ENCODE results near the gene SAXO1.

SAXO1 gene

DNA sequence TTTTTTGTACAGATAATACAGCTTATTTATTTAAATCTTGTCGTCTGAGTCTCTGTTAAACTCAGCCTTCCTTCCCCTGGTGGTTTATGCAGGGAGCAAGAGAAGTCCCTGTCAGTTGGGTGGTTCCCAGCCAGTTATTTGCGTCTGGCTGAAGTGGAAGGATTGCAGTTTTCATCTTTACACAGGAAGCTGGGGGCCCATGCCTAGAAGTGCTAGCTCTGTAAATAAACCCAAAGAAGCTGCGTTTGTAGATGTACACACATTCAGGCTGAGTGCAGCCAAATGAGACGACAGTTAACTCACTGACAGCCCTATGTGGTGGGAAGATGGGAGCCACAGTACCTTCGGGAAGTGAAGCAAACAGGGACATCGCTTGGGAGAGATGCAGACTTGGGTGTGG lies 122.1 kb downstream of the SAXO1 start:
- DNase-seq (ENCODE audit: low read depth) = no peak

DNA sequence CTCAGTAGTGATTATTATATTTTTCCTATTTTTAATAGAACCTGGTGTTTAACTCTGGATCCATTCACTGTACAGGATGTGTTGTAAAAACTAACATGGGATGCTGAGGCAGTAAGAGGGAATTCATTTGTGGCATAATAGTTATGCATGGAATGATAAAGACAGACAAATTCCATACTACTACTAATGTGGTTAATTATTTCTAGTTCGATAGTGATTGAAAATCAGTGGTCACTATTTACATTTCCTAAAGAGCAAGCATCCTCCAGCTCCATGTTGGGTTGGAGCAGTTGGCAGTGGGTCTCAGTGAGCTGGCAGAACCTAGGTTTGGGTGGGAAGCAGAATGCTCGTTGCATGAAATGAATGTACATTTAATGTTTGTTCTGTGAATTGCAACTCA lies 122.6 kb downstream of the SAXO1 start:
- no peak for DNase-seq (ENCODE audit: low read depth)

DNA sequence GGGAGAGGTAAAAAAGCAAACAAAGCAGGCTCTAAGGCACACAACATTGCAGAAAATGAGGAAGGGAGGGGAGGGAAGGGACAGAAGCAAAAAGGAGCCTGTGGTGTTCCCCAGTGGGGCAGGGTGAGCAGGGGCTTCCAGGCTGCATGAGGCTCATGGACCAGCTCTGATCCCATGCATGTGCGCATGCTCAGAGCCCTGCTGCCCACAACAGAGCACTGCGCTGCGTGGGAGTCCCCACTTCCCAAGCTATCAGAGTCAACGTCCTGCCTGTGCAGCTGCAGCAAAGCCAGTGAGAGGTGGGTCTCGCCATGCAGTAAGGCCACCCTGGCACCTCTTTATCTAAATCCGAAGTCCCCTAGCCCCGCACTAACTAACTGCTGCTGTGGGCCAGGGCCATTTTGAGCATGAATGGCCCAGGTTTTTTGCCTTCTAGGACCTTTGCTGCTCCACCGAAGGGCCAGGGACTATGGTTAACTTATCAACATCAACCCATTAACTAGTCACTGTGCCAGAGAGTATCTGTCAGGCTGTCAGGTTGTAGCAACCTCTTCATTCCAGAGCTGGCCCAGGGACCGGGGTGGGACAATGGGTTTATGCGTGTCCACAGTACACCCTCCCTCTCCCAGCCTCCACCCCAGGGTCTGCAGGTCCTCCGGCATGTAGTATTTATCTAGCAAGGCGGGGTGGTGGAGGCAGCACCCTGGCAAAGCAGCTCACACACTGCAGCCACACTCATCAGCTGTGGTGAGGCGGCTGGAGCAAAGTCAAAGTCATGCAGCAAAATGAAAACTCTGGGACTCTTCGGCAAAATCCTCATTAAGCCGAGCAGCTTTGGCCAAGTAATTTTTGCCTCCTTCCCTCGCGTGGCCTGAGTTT lies 123.6 kb downstream of the SAXO1 start:
- DNase-seq (ENCODE audit: low read depth) = no peak

DNA sequence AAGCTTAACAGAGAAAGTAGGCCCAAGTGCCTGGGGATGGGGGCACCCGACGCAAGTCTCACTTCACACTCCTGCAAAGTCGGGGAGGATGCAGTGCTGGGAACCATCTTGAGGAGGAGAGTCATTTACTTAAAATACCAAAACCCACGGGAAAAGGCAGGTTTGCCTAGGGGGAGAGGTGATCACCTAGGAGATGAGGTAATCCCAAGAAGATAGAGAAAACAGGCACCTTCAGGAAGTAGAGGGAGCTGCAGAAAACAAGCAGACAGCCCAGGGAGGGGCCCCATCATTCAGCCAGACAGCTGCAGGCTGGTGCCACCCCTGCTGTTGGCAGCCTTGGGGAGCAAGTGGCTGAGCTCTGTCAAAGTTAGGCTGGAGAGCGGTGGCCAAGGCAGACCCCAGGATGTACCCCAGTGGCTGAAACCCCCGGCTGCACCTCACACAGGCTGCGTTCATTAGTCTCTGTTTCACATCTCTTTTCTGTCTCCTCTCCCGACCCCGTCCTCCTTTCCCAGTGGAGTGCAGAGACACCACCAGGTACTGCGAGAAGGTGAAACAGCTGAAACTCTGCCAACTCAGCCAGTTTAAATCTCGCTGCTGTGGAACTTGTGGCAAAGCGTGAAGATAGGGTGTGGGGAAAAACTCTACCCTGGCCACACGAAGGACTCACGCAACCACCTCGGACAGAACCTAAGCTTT lies 124.9 kb downstream of the SAXO1 start:
- DNase-seq (ENCODE audit: low read depth) = no peak

DNA sequence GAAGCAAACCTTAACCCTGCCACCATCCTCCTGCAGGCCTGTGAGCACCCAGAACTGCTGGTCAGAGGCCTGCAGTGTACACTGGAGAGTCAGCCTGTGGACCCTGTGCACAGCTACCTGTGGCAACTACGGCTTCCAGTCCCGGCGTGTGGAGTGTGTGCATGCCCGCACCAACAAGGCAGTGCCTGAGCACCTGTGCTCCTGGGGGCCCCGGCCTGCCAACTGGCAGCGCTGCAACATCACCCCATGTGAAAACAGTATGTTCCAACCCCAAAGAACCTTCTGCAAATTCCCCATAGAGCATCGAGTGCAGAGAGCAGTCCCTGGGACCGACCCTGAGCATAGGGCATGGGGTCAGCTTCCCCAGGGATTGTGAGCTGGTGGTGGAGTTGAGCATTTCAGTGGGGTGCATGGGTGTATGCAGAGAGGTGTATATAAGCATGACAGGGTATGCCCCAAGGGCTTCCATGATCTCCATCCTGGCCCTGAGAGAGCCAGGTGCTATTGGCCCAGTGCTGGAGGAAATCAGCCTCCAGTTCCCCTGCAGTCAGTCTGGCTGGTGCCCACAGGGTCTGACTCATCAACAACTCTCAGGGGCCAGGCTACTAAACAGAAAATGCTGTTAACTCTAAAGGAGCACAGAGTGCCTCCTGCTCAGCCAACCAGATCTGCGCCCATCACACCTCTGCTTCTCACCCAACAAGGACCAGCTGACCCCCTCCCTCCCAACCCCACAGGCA lies 126.2 kb downstream of the SAXO1 start:
- peak; percentile 31 for DNase-seq (ENCODE audit: low read depth)

DNA sequence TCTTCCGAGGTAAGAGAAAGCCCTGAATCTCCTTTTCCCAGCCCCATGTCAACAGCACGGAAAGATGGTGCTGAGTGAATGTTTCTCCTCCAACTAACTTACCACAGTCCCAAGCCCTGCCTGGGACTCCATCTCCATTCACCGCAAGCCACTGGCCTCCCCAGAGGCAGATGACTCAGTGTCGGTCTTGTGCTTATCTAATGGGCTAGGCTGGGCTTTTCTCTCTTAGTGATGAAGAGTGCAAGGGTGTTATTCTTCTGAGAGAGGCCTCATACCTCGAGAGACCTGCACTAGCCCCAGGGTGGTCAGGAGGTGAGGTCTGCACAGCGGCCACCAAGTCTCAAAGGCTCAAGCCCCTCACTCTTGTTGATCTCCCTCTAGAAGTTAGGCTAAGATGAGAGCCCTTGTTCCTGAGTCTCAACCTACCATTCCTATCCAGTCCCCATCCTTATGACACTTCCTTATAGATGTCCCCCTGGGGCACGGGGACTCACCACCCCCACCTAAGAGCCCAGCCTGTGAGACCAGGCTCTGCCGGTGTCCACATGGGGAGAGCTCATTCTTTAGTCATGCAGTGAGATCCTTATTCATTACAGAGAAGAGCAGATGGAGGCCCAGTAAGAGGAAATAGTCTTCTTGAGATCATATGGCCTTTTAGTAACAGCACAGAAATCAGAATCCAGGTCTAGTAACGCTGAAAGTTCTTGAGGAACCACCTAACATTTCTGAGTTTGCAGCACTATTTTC lies 127.0 kb downstream of the SAXO1 start:
- no peak for DNase-seq (ENCODE audit: low read depth)

DNA sequence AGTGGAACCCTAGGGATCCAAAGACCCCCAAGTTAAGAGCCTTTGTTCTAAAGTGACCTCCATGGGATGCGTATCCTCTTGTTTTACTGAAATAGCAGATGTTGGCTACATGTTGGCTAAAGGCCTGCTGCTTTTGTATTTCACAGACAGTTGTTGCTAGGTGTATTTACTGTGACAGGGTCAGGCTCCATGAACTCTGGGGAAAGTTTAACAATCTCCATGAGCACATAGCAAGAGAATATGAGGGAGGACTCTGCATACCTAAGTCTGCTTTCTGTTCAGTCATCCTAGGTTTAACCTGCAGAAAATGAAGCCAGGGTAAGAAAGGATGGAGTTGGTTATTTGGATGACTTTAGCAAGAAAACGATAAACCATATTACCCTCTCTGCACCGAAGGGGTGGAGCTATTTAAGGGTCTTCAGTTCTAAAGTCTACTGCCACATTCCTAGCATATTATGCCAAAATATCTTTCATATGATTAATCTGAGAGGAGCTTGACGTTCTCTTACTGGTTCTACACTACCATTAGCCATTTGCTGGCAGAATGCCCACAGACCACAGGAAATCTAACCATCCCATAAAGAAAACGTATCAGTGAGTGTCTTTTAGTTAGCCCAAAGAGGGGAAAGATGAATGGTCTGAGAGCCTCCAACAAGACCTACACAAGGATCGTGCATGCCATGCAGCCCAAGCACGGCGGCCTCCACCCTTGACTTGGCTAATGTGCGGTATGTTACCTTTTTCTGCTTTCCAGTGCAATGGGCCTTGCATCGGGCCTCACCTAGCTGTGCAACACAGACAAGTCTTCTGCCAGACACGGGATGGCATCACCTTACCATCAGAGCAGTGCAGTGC lies 127.8 kb downstream of the SAXO1 start:
- peak; percentile 80 for DNase-seq (ENCODE audit: low read depth)

DNA sequence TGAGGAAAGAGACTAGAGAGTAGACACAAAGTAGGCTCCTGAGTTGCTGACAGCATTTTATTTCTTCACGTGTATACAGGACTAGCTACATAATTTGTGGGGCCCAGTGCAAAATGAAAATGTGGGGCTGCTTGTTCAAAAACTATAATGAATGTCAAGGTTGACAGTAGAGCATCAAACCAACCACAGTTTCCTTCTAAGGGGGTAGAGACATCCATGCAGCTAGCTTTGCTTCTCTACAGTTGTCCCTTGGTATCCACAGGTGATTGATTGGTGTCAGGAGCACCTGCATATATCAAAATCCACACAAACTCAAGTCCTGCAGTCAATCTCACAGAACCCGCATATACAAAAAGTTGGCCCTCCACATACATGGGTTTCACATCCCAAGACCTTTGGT lies 129.6 kb downstream of the SAXO1 start:
- no peak for DNase-seq (ENCODE audit: low read depth)

DNA sequence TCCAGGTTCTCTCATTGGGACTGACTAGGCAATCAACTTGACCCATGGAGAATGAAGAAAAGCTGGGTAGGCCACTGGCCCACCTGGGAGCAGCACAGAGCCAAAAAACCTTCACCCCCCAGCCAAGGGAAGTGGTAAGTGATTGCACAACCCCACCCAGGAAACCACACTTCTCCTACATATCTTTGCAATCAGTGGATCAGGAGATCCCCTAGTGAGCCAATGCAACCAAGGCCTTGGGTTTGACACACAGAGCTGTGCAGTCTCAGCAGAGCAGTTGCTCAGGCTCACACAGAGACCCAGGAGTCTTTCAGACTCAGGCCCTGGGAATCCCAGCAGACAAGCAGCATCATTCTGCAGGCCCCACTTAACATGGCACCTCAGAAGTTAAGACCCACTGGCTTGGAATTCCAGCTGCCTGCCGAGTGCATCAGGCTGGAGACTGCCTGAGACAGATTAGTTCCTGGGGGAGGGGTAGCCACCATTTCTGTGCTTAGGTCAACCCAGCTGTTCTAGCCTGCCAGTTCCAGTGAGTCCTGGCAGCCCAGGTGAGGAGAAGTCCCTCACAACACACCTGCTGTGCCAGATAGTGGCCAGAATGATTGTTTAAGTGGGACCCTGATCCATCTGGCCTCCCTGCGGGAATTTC lies 136.4 kb downstream of the SAXO1 start:
- no peak for DNase-seq (ENCODE audit: low read depth)

DNA sequence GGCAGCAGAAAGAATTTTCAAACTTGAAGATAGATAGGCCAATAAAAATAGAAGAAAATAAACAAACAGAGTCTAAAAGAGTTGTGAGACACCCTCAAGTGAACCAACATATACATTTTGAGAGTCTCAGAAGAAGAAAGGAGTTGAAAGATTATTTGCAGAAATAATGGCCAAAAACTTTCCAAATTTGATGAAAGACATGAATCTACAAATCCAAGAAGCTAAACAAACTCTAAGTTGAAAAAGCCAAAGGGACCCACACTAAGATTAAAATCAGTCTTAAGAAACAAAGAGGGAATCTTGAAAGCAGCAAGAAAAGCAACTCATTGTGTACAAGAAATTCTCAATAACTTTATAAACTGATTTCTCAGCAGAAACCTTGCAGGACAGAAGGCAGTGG lies 137.0 kb downstream of the SAXO1 start:
- no peak for DNase-seq (ENCODE audit: low read depth)

DNA sequence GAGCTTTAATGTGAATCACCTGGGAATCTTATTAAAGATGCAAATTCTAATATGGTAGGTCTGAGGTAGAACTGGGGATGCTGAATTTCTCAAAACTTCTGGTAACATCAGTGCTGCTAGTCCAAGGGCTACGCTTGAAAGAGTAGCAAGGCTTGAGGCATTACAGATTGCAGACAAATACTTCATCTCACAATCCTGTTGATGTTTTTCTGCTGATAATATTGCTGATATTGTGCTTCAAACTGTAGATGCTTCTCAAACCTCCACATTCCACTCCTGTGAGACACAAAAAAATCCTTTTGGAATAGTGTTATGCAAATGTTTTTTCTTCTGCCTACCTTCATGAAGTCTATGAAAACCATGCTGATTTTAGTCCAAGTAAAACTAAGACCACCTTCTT lies 139.5 kb downstream of the SAXO1 start:
- no peak for DNase-seq (ENCODE audit: low read depth)

DNA sequence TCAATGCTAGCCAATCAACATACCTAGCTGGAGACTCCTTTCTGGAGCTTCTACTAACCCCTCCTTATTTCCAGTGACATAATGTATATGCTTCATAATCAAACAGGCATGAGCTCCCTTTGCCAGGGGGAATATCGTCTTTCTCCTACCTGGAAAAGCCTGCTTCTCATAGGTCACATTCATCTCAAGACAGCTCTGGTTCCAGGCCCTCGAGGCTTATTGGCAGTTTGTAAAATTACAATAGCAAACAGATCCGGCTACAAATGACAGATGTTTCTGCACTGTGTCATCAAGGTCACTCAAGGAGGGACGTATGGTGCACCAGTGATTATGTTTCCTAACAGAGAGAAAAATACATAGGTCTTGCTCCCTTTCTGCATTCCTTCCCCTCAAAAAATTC lies 140.0 kb downstream of the SAXO1 start:
- no peak for DNase-seq (ENCODE audit: low read depth)

DNA sequence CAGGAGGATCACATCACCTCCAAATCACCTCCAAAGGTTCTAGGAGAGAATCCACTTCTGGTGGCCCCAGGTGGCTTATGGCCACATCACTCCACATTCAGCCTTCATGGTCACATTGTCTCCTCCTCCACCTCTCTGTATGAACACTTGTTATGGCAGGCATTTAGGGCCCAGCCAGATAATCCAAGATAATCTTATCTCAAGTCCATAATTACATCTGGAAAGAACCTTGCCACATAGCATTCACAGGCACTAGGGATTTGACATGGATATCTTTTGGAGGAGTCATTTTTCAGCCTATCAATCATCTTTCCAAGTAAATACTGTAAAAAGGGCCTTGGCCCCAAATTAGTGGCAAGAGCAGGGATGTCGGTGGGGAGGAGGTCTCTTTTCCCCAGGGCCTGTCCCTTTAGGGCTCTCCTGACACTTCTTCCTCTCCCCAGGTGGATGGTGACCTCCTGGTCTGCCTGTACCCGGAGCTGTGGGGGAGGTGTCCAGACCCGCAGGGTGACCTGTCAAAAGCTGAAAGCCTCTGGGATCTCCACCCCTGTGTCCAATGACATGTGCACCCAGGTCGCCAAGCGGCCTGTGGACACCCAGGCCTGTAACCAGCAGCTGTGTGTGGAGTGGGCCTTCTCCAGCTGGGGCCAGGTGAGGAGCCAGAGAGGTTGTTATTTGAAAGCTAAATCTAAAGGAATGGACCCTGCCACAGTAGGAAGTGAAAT lies 140.9 kb downstream of the SAXO1 start:
- DNase-seq (ENCODE audit: low read depth) = no peak

DNA sequence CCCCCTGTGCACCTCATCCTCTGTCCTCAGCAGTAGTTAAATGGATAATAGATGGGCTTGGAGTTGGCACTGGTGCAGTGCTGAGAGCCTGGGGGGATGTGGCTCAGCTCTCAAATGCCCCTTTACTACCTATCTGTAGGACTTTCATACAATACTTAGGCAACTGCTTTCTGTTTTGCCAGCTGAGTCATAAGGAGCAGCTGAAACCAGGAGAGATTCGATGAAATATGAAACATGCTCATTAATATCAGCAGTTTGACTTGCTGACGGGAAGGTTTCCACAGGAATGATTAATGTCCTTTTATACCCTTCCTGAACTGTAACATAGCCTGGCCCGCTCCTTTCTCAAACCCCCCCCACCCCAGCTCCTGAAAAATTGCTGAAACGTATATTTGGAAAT lies 142.6 kb downstream of the SAXO1 start:
- no peak for DNase-seq (ENCODE audit: low read depth)

DNA sequence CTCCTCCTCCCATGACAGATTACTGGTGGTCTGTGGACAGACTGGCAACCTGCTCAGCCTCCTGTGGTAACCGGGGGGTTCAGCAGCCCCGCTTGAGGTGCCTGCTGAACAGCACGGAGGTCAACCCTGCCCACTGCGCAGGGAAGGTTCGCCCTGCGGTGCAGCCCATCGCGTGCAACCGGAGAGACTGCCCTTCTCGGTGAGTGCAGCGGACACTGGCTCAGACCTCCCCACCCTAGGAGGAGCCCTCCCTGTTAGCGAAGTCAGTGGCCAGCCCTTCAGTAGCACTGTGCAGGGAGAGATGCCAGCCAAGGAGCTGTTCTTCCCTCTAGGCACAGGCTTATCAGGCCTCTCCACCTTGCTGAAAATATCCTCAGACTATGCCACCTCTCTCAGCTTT lies 143.5 kb downstream of the SAXO1 start:
- DNase-seq (ENCODE audit: low read depth) = no peak

DNA sequence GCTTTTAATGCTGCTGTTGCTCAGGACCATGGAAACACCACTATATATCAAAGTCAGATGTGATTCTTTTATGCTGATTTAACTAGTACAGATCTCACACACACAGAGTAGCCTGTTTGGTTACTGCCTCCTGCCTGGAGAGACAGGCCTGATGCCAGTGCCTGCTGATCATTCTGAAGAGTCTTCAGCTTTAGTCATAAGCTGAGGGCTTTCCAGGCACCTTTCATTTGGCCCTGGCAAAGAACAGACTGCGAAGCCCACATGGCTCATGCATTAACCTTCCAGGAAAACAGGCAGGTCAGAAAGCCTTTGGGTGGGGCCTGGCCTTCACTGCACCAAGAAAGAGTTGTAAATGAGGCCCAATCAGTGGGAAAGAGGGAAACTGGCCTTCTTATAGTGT lies 144.7 kb downstream of the SAXO1 start:
- no peak for DNase-seq (ENCODE audit: low read depth)

DNA sequence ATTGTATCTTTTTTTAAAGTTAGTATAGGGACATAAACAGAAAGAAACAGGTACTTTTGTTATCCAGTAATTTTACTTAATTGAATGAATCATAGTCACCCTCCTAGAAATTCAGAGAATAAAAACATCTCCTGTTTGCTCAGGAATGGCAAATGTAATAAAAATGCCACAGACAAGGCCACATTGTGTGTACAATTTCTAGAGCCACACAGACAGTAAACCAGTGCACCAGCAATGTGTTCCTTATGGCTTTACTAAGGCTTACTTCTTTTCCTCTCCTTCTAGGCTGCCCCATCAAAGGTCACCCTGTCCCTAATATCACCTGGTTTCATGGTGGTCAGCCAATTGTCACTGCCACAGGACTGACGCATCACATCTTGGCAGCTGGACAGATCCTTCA lies 145.5 kb downstream of the SAXO1 start:
- no peak for DNase-seq (ENCODE audit: low read depth)

DNA sequence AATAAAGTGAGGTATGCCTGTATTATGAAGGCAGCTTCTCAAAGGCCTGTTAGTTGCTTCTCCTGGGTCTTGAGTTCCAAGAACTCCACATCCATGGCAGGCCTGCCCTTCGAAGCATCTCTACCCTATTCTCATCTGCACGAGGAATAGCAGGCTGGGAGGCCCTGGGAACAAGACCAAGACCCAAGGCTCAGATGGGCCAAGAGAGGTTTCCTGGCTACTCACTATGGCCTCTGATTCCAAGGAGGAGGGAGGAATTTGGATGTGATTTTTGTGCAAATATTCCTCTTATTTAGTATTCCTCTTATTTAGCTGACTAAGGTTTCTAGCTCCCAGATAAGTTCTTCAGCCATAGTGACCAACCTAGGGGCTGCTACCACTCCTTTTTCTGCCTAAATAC lies 151.3 kb downstream of the SAXO1 start:
- DNase-seq (ENCODE audit: low read depth) = no peak

DNA sequence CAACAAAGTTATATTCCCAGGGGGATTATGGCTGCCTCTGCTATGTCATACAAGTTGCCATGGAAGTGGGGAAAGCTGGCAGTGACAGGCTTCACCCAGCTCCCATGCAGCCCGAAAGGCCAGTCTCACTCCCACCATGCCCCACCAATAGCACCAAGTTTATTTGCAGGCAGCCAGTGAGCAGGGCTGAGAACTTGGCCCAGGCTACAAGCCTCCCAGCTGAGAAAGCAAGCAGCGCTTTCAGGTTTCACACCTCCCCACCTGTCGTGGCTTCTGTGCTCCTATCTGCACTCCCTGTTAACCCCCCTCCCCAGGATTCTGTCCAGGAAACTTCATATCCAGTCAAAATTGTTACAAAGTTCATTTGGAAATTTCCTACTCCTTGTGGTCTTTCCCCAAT lies 155.0 kb downstream of the SAXO1 start:
- DNase-seq (ENCODE audit: low read depth) = no peak
